Mesenchymal stem cell (in vitro differentiated cells and primary cell): ENCODE data around the gene TBX10.
"Not testable (repeated sequence)": the region's sequence is repeated elsewhere in the genome, so short reads cannot be mapped to it uniquely, and the experiment has no call there.

ENCODE experiments used
- DNase-seq: peaks from one replicate; pipeline ENCODE4 v3.0.0-alpha.2; 2013
- H2AFZ ChIP-seq: one replicate; pipeline ENCODE4 v1.6.1; 2013; ENCODE audit warnings: low read depth, mild to moderate bottlenecking, control low read depth, inconsistent platforms, low read length, moderate library complexity
- H2AK5ac ChIP-seq: 2 replicates; pipeline ENCODE4 v1.6.1; 2013; ENCODE audit warnings: low read length, moderate library complexity, mild to moderate bottlenecking, inconsistent platforms; ENCODE audit not compliant: severe bottlenecking
- H2BK120ac ChIP-seq: one replicate; pipeline ENCODE4 v1.6.1; 2013; ENCODE audit warnings: low read depth, mild to moderate bottlenecking, inconsistent platforms, low read length, moderate library complexity
- H2BK12ac ChIP-seq, 2 experiments: one replicate each; pipeline ENCODE4 v1.6.1; 2013; ENCODE audit warnings: inconsistent platforms in 2 of 2, low read length in 2 of 2, mild to moderate bottlenecking in 2 of 2, moderate library complexity in 2 of 2, control low read depth in 1 of 2
- H2BK15ac ChIP-seq: one replicate; pipeline ENCODE4 v1.6.1; 2013; ENCODE audit warnings: mild to moderate bottlenecking, low read depth, inconsistent platforms; ENCODE audit not compliant: poor library complexity, severe bottlenecking
- H2BK5ac ChIP-seq: 2 replicates; pipeline ENCODE4 v1.6.1; 2013; ENCODE audit warnings: low read depth, mild to moderate bottlenecking, low read length, control low read depth, inconsistent platforms; ENCODE audit not compliant: poor library complexity, severe bottlenecking
- H3K14ac ChIP-seq, 2 experiments: one replicate each; pipeline ENCODE4 v1.6.1; 2013; ENCODE audit warnings: inconsistent platforms in 2 of 2, low read length in 2 of 2, control low read depth in 1 of 2, mild to moderate bottlenecking in 1 of 2, moderate library complexity in 1 of 2
- H3K18ac ChIP-seq, 2 experiments: one replicate each; pipeline ENCODE4 v1.6.1; 2013; ENCODE audit warnings: inconsistent platforms in 2 of 2, low read length in 2 of 2, control low read depth in 1 of 2, low read depth in 1 of 2, mild to moderate bottlenecking in 1 of 2
- H3K23ac ChIP-seq, 2 experiments: one replicate each; pipeline ENCODE4 v1.6.1; 2013; ENCODE audit warnings: inconsistent platforms in 2 of 2, low read length in 2 of 2, mild to moderate bottlenecking in 2 of 2, moderate library complexity in 2 of 2, control low read depth in 1 of 2
- H3K27ac ChIP-seq: 2 replicates; pipeline ENCODE4 v1.5.1; 2013; ENCODE audit warnings: mild to moderate bottlenecking, moderate library complexity, low read length, control low read depth, inconsistent platforms; ENCODE audit not compliant: poor library complexity, severe bottlenecking
- H3K27me3 ChIP-seq, 2 experiments: 2 replicates each; pipeline versions ENCODE4 v1.6.1 to v1.7.0; 2013; ENCODE audit warnings: low read length in 2 of 2, mild to moderate bottlenecking in 2 of 2, moderate library complexity in 2 of 2, control low read depth in 1 of 2, inconsistent platforms in 1 of 2; ENCODE audit not compliant: control insufficient read depth in 1 of 2, insufficient read depth in 1 of 2
- H3K36me3 ChIP-seq, 2 experiments: 2 replicates each; pipeline versions ENCODE4 v1.6.1 to v1.7.0; 2013; ENCODE audit warnings: low read length in 2 of 2, control low read depth in 1 of 2, inconsistent platforms in 1 of 2, low read depth in 1 of 2, mild to moderate bottlenecking in 1 of 2; ENCODE audit not compliant: insufficient read depth in 2 of 2, control insufficient read depth in 1 of 2
- H3K4ac ChIP-seq, 2 experiments: one replicate each; pipeline ENCODE4 v1.6.1; 2013; ENCODE audit warnings: inconsistent platforms in 2 of 2, low read length in 2 of 2, mild to moderate bottlenecking in 2 of 2, moderate library complexity in 2 of 2, control low read depth in 1 of 2, low read depth in 1 of 2
- H3K4me1 ChIP-seq: 2 replicates; pipeline ENCODE4 v1.6.1; 2013; ENCODE audit warnings: low read depth, low read length, control low read depth; ENCODE audit not compliant: control insufficient read depth, insufficient read depth
- H3K4me2 ChIP-seq: 2 replicates; pipeline ENCODE4 v1.6.1; 2013; ENCODE audit warnings: low read length, mild to moderate bottlenecking, inconsistent platforms; ENCODE audit not compliant: poor library complexity, severe bottlenecking
- H3K4me3 ChIP-seq, 2 experiments: 2 replicates each; pipeline versions ENCODE4 v1.5.1 to v1.7.0; 2013; ENCODE audit warnings: low read length in 2 of 2, mild to moderate bottlenecking in 2 of 2, control low read depth in 1 of 2, low read depth in 1 of 2; ENCODE audit not compliant: insufficient read depth in 1 of 2
- H3K79me1 ChIP-seq: replicated peaks from 2 replicates; pipeline ENCODE4 v1.6.1; 2013; ENCODE audit warnings: mild to moderate bottlenecking, control low read depth, low read length, inconsistent platforms; ENCODE audit not compliant: poor library complexity, severe bottlenecking
- H3K9ac ChIP-seq: 2 replicates; pipeline ENCODE4 v1.7.0; 2013; ENCODE audit warnings: mild to moderate bottlenecking, low read length, moderate library complexity
- H3K9me3 ChIP-seq: 2 replicates; pipeline ENCODE4 v1.7.0; 2013; ENCODE audit warnings: mild to moderate bottlenecking, low read length; ENCODE audit not compliant: control insufficient read depth
- H4K8ac ChIP-seq: one replicate; pipeline ENCODE4 v1.6.1; 2013; ENCODE audit warnings: inconsistent platforms, mild to moderate bottlenecking, low read length, moderate library complexity
- H4K91ac ChIP-seq: one replicate; pipeline ENCODE4 v1.6.1; 2013; ENCODE audit warnings: mild to moderate bottlenecking, low read length, inconsistent platforms
- whole genome bisulfite sequencing: methylation state at CpG from one replicate; pipeline ENCODE4 v1.1.7; 2013; ENCODE audit warnings: mixed read lengths; 5-methylcytosine and 5-hydroxymethylcytosine counted together

TBX10 gene

DNA sequence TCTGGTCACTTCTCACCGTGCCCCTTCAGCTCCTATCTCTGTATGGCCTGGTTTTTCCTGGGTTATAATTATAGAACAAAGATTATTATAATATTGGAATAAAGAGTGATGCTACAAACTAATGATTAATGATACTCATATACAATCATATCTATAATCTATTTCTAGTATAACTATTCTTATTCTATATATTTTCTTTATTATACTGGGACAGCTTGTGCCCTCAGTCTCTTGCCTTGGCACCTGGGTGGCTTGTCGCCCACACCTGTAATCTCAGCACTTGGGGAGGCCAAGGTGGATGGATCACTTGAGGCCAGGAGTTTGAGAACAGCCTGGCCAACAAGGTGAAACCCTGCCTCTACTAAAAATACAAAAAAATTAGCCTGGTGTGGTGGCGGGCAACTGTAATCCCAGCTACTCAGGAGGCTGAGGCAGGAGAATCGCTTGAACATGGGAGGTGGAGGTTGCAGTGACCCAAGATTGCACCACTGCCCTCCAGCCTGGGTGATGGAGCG lies 20.1 kb upstream of the TBX10 start:
- not testable (repeated sequence) for H3K18ac ChIP-seq, H3K23ac ChIP-seq, H2BK15ac ChIP-seq, H3K4me2 ChIP-seq, H3K79me1 ChIP-seq, H3K27ac ChIP-seq, H2BK120ac ChIP-seq, H3K14ac ChIP-seq, H2BK12ac ChIP-seq, H3K4me3 ChIP-seq, H3K4ac ChIP-seq, H4K8ac ChIP-seq, DNase-seq, H3K4me1 ChIP-seq, H2AFZ ChIP-seq, H2AK5ac ChIP-seq, H4K91ac ChIP-seq, H3K36me3 ChIP-seq, H3K9me3 ChIP-seq, H3K9ac ChIP-seq, H2BK5ac ChIP-seq
- H3K27me3 ChIP-seq, result peaks cover 15 to 37% of the 10 kb centered on the region in 2 experiments
- 69% methylated on average over 3 of the region's 5 CpGs for WGBS

DNA sequence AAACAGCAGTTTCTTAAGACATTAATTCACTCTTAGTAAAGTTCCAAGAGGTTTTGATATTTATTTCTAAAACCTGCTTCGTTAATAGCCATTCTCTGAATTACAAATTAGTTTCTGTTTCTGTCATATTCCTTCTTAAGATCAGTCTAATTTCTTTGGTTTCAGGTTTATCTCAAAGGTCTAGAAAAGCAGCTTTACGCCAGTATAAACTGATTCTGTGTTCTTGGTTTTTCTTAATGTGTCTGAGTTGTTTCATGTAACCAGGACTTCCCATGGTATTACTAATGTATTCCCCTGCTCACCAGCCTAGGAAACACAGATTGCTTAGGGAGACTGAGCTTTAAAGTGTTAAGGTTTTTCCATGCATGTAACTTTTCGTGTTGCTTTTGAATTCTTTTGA lies 17.7 kb upstream of the TBX10 start:
- H4K8ac ChIP-seq, result no peak overlapping the region
- no peak overlapping the region for H3K4ac ChIP-seq
- H3K4me1 ChIP-seq, result no peaks in the 10 kb centered on the region
- no peaks in the 10 kb centered on the region for H3K9me3 ChIP-seq
- no peak overlapping the region for H3K14ac ChIP-seq
- H3K79me1 ChIP-seq, result no peaks in the 10 kb centered on the region
- H2BK5ac ChIP-seq, result no peak overlapping the region
- H3K27ac ChIP-seq, result no peak overlapping the region
- no peak overlapping the region for H2BK15ac ChIP-seq
- no peak overlapping the region for H3K4me3 ChIP-seq
- H3K18ac ChIP-seq, result no peak overlapping the region
- no peak overlapping the region for H3K4me2 ChIP-seq
- WGBS, result 7% methylated on average over 2 of the region's 3 CpGs
- no peak overlapping the region for H4K91ac ChIP-seq
- no peak overlapping the region for H2BK12ac ChIP-seq
- peak overlapping the region; percentile 56 for H3K9ac ChIP-seq
- H2BK120ac ChIP-seq, result no peak overlapping the region
- DNase-seq, result no peak
- H3K23ac ChIP-seq, result no peak overlapping the region
- no peak overlapping the region for H2AK5ac ChIP-seq
- no peak overlapping the region for H2AFZ ChIP-seq
- peaks cover 10 to 25% of the 10 kb centered on the region in 2 experiments for H3K27me3 ChIP-seq
- H3K36me3 ChIP-seq, result no peaks in the 10 kb centered on the region

DNA sequence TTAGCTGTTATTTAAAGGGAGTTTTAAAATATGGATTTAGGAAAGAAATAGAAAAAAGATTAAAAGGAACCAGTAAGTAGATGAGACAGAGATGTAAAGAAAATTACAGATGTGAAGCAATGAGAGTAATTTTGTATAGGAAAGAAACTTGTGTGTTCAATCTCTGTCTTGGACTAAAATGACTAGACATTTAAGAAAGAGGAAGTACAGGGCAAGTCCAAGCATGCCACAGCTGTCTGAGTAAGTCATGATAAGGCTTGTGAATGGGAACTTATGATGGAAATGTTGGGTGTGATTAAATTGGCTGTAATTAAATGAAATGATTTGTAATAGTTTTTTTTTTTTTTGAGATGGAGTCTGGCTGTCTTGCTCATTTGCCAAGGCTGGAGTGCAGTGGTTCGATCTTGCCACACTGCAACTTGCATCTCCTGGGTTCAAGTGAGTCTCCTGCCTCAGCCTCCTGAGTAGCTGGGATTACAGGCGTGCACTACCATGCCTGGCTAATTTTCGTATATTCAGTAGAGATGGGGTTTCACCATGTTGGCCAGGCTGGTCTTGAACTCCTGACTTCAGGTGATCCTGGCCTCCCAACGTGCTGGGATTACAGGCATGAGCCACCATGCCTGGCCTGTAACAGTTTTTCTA lies 16.8 kb upstream of the TBX10 start:
- H3K4me3 ChIP-seq, result no peak overlapping the region

DNA sequence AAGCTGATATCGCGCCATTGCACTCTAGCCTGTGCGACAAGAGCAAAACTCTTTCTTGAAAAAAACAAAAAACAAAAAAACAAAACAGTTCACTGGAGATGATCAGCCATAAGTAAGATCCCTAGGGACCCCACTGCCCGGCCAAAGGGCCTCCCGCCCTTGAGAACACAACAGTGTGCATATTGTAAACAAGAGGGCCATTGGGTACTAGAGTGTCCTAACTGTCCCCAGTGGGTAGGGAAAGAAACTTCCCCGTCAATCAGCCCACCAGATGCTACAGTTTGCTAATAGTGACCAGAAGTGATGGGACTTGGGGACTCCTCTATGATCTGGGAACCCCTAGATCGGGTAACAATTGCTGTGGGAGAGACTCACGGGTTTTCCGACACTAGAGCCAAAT lies 14.7 kb upstream of the TBX10 start:
- H3K9me3 ChIP-seq, result no peaks in the 10 kb centered on the region
- no peak overlapping the region for H4K8ac ChIP-seq
- H2BK5ac ChIP-seq, result no peak overlapping the region
- H3K4me3 ChIP-seq, result no peak overlapping the region
- H3K4me2 ChIP-seq, result no peak overlapping the region
- 81% methylated on average over 9 of the region's 9 CpGs for WGBS
- no peak overlapping the region for H2AK5ac ChIP-seq
- H3K27me3 ChIP-seq, result peaks cover 4 to 18% of the 10 kb centered on the region in 2 experiments
- H3K14ac ChIP-seq, result no peak overlapping the region
- H4K91ac ChIP-seq, result no peak overlapping the region
- no peak overlapping the region for H3K18ac ChIP-seq
- H3K23ac ChIP-seq, result no peak overlapping the region
- no peak overlapping the region for H3K27ac ChIP-seq
- H3K36me3 ChIP-seq, result no peaks in the 10 kb centered on the region
- no peak overlapping the region for H3K4ac ChIP-seq
- H3K9ac ChIP-seq, result no peak overlapping the region
- no peak overlapping the region for H2AFZ ChIP-seq
- no peak for DNase-seq
- no peak overlapping the region for H2BK120ac ChIP-seq
- no peak overlapping the region for H2BK12ac ChIP-seq
- peaks cover 3% of the 10 kb centered on the region for H3K4me1 ChIP-seq
- H2BK15ac ChIP-seq, result no peak overlapping the region
- H3K79me1 ChIP-seq, result no peaks in the 10 kb centered on the region

More for the DNA sequence above, 16.8 kb upstream of the TBX10 start:
- Histone ChIP-seq H3K14ac (no peak overlapping the region), H3K4me1 (no peaks in the 10 kb centered on the region), H4K91ac (no peak overlapping the region), H3K23ac (no peak overlapping the region), H2AFZ (no peak overlapping the region), H3K4me2 (no peak overlapping the region), H2BK5ac (no peak overlapping the region), H3K36me3 (no peaks in the 10 kb centered on the region), H4K8ac (no peak overlapping the region), H3K18ac (no peak overlapping the region), H3K27ac (no peak overlapping the region), H3K79me1 (no peaks in the 10 kb centered on the region), H2BK15ac (no peak overlapping the region), H2BK12ac (no peak overlapping the region), H3K4ac (no peak overlapping the region), H3K27me3 (peaks cover 4 to 16% of the 10 kb centered on the region in 2 experiments), H2BK120ac (no peak overlapping the region), H3K9me3 (no peaks in the 10 kb centered on the region), H3K9ac (no peak overlapping the region), H2AK5ac (no peak overlapping the region)
- DNase-seq, result no peak
- 74% methylated on average over 4 of the region's 4 CpGs for WGBS
